ENCODE results near the gene SLC6A11. TPM values are rescaled to one million over a fixed set of nuclear protein-coding genes. Genes with fewer than 3 reads are reported as not detected.

SLC6A11 gene
- total RNA-seq, 1 experiment from 2014 or later = 1.5 TPM

DNA sequence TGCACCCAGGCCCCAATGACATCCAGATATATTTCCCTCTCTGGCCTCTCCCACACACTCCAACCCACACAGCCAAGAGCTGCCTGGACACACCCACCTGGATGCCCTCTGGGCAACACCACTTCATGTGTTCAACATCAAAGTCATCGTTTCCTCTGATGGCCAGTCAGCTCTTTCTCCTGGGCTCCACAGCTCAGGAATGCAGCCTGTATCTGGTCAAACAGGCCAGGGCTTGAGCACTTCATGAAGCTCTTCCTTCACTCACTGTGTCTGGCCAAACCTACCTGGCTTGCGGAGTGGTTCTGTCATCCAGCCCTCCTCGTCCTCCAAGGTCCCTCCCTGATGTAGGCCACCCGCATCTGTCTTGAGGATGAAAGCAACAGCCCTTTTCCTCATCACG is 35.8 kb upstream of the SLC6A11 start:
- H3K27me3 ChIP-seq (ENCODE audit: insufficient read depth, low read length) = no peaks in the 10 kb centered on the region; the same call in 1 of the 2 replicates
- H3K79me1 ChIP-seq (ENCODE audit: insufficient read depth, low read depth, low read length, poor library complexity, severe bottlenecking) = no peaks in the 10 kb centered on the region
- no peak overlapping the region for H2AFZ ChIP-seq (ENCODE audit: low read length)
- H3K23ac ChIP-seq (ENCODE audit: insufficient read length, low read depth, low read length) = no peak overlapping the region
- no peak overlapping the region for H3T11ph ChIP-seq (ENCODE audit: low read length)
- H2BK12ac ChIP-seq (ENCODE audit: insufficient read length, low read depth, low read length) = no peak overlapping the region
- no peaks in the 10 kb centered on the region for H3K4me1 ChIP-seq (ENCODE audit: insufficient read depth, low read length)
- no peak overlapping the region for H4K91ac ChIP-seq (ENCODE audit: insufficient read length, low read depth, low read length)
- no peak overlapping the region for H3K27ac ChIP-seq (ENCODE audit: insufficient read length, low read depth, low read length)
- no peak overlapping the region for H4K5ac ChIP-seq (ENCODE audit: insufficient read length, low read depth, low read length)
- no peak overlapping the region for H3K4me3 Mint-ChIP-seq
- no peaks in the 10 kb centered on the region; a peak in 1 of 5 replicates for H3K9me3 Mint-ChIP-seq
- H2AK5ac ChIP-seq (ENCODE audit: insufficient read length, low read length) = no peak overlapping the region
- no peak overlapping the region for H2BK20ac ChIP-seq (ENCODE audit: low read depth, low read length, poor library complexity, severe bottlenecking)
- H3K9ac ChIP-seq (ENCODE audit: extremely low read depth, insufficient read length, low read length) = no peak overlapping the region
- no peak overlapping the region for H3K56ac ChIP-seq (ENCODE audit: insufficient read length, low read depth, low read length)
- peak overlapping the region in 2 of 3 experiments; percentile 68 to 85; a peak in 3 of 7 replicates for H3K27ac Mint-ChIP-seq
- DNase-seq = no peak
- H3K4me1 Mint-ChIP-seq = no peaks in the 10 kb centered on the region
- H2BK120ac ChIP-seq (ENCODE audit: low read depth, low read length, poor library complexity, severe bottlenecking) = no peak overlapping the region
- no peak overlapping the region for H3K4me2 ChIP-seq (ENCODE audit: insufficient read depth, insufficient read length, low read length)
- H3K36me3 Mint-ChIP-seq (ENCODE audit: insufficient read depth in 1 of 3, low read depth in 3 of 3) = no peaks in the 10 kb centered on the region
- H3K4ac ChIP-seq (ENCODE audit: low read depth, low read length) = no peak overlapping the region
- no peak overlapping the region for H4K8ac ChIP-seq (replicated peaks; ENCODE audit: insufficient read length, low read depth, low read length)
- no peak overlapping the region for H3K14ac ChIP-seq (ENCODE audit: insufficient read depth, low read length)
- no peak overlapping the region for H2BK15ac ChIP-seq (ENCODE audit: low read depth, low read length)
- no peak overlapping the region for H2BK5ac ChIP-seq (ENCODE audit: insufficient read length, low read length)
- peaks cover 43% of the 10 kb centered on the region for H3K27me3 Mint-ChIP-seq (ENCODE audit: low read depth)
- no peaks in the 10 kb centered on the region for H3K79me2 ChIP-seq (ENCODE audit: insufficient read depth, low read length)
- H3K23me2 ChIP-seq (ENCODE audit: insufficient read length, low read depth, low read length, poor library complexity, severe bottlenecking) = no peaks in the 10 kb centered on the region
- no peaks in the 10 kb centered on the region for H3K9me3 ChIP-seq (ENCODE audit: control insufficient read depth, low read depth, low read length)
- no peak overlapping the region for H3K18ac ChIP-seq (ENCODE audit: insufficient read length, low read depth, low read length)
- TF ChIP-seq, protein P1, sequence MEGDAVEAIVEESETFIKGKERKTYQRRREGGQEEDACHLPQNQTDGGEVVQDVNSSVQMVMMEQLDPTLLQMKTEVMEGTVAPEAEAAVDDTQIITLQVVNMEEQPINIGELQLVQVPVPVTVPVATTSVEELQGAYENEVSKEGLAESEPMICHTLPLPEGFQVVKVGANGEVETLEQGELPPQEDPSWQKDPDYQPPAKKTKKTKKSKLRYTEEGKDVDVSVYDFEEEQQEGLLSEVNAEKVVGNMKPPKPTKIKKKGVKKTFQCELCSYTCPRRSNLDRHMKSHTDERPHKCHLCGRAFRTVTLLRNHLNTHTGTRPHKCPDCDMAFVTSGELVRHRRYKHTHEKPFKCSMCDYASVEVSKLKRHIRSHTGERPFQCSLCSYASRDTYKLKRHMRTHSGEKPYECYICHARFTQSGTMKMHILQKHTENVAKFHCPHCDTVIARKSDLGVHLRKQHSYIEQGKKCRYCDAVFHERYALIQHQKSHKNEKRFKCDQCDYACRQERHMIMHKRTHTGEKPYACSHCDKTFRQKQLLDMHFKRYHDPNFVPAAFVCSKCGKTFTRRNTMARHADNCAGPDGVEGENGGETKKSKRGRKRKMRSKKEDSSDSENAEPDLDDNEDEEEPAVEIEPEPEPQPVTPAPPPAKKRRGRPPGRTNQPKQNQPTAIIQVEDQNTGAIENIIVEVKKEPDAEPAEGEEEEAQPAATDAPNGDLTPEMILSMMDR (conservative IDR thresholded peaks at IDR 0.05) = no peak
- no CpG with 5 or more reads among the region's 5 CpGs for WGBS (ENCODE audit: extremely low coverage, insufficient read length, low lambda C conversion rate)
- H4K20me1 ChIP-seq (ENCODE audit: control insufficient read depth, insufficient read depth, insufficient read length) = no peaks in the 10 kb centered on the region
